Skeletal muscle cell (primary cell): ENCODE data around the gene B3GNT2.

ENCODE experiments used
- DNase-seq: peaks from one replicate; pipeline ENCODE4 v3.0.0-alpha.2; 2010; ENCODE audit warnings: low read depth
- H3K4me3 ChIP-seq: 2 replicates; pipeline ENCODE4 v1.5.1; 2011; ENCODE audit warnings: low read depth, mild to moderate bottlenecking, control low read depth, low read length, moderate library complexity

The B3GNT2 gene

GRCh38 chr2:62202019-62202722, 6.3 kb downstream of the B3GNT2 start:
- H3K4me3 ChIP-seq, result no peak overlapping the region
- DNase-seq, result no peak

GRCh38 chr2:62202729-62203128, 6.8 kb downstream of the B3GNT2 start:
- no peak for DNase-seq
- no peak overlapping the region for H3K4me3 ChIP-seq

GRCh38 chr2:62203459-62203858, 7.5 kb downstream of the B3GNT2 start:
- DNase-seq, result no peak
- H3K4me3 ChIP-seq, result no peak overlapping the region

GRCh38 chr2:62204998-62205496, 9.1 kb downstream of the B3GNT2 start:
- DNase-seq, result no peak
- H3K4me3 ChIP-seq, result no peak overlapping the region

GRCh38 chr2:62205554-62205953, 9.6 kb downstream of the B3GNT2 start:
- no peak overlapping the region for H3K4me3 ChIP-seq
- DNase-seq, result no peak

GRCh38 chr2:62206024-62206423, 10.1 kb downstream of the B3GNT2 start:
- DNase-seq, result no peak
- no peak overlapping the region for H3K4me3 ChIP-seq

GRCh38 chr2:62207491-62207890, 11.6 kb downstream of the B3GNT2 start:
- H3K4me3 ChIP-seq, result no peak overlapping the region

GRCh38 chr2:62208074-62208757, 12.3 kb downstream of the B3GNT2 start:
- H3K4me3 ChIP-seq, result no peak overlapping the region
- DNase-seq, result no peak

More at GRCh38 chr2:62207491-62207890, 11.6 kb downstream of the B3GNT2 start:
- DNase-seq, result no peak

GRCh38 chr2:62208758-62209114, 12.8 kb downstream of the B3GNT2 start:
- no peak for DNase-seq

GRCh38 chr2:62209427-62209991, 13.6 kb downstream of the B3GNT2 start:
- no peak for DNase-seq
- H3K4me3 ChIP-seq, result no peak overlapping the region

More at GRCh38 chr2:62208758-62209114, 12.8 kb downstream of the B3GNT2 start:
- no peak overlapping the region for H3K4me3 ChIP-seq

- H3K4me3 ChIP-seq, result no peak overlapping the region
- peak; percentile 38 for DNase-seq
Measured at GRCh38 chr2:62215306-62216064, 19.6 kb downstream of the B3GNT2 start.

GRCh38 chr2:62216113-62216512, 20.2 kb downstream of the B3GNT2 start:
- no peak overlapping the region for H3K4me3 ChIP-seq
- DNase-seq, result no peak

GRCh38 chr2:62216616-62217015, 20.7 kb downstream of the B3GNT2 start:
- DNase-seq, result peak; percentile 91
- H3K4me3 ChIP-seq, result no peak overlapping the region

- DNase-seq, result no peak
- no peak overlapping the region for H3K4me3 ChIP-seq
Measured at GRCh38 chr2:62217421-62217820, 21.5 kb downstream of the B3GNT2 start.

- no peak overlapping the region for H3K4me3 ChIP-seq
- DNase-seq, result peak; percentile 78
Measured at GRCh38 chr2:62217970-62218369, 22.1 kb downstream of the B3GNT2 start.

- no peak for DNase-seq
- H3K4me3 ChIP-seq, result no peak overlapping the region
Measured at GRCh38 chr2:62219407-62220159, 23.7 kb downstream of the B3GNT2 start.

- DNase-seq, result peak; percentile 56
- H3K4me3 ChIP-seq, result no peak overlapping the region
Measured at GRCh38 chr2:62221141-62221540, 25.2 kb downstream of the B3GNT2 start.

GRCh38 chr2:62222171-62222570, 26.3 kb downstream of the B3GNT2 start:
- H3K4me3 ChIP-seq, result no peak overlapping the region
- no peak for DNase-seq

GRCh38 chr2:62222674-62223073, 26.8 kb downstream of the B3GNT2 start:
- DNase-seq, result no peak
- H3K4me3 ChIP-seq, result no peak overlapping the region
